ENCODE results near the gene WEE2. TPM values are rescaled to one million over a fixed set of nuclear protein-coding genes. Genes with fewer than 3 reads are reported as not detected.

WEE2 gene
- total and polyA plus RNA-seq, 9 of the 15 experiments (the other 6 are each of a cell fraction or from before 2014, with no cell fraction given): not detected

GRCh38 chr7:141702047-141702567, 6.0 kb upstream of the WEE2 start, which contains the start of gene DENND11:
TSS of gene DENND11 (minus strand) at chr7:141702166. CDS start at chr7:141702153, 13 bp downstream.
- in situ Hi-C loops (cut with MboI): no loop called here
- DNase-seq (ENCODE audit: extremely low read depth in 1 of 4, low spot score in 3 of 4): peak; percentile 61 to 82 (median 75)
- POLR2A ChIA-PET: interaction anchor here (1.4 kb wide), 1 partner anchor 36 kb away, joined by 5 read pairs; the partner anchor contains the start of gene SSBP1
- no peaks in the 10 kb centered on the region for H3K79me2 ChIP-seq (ENCODE audit: control insufficient read depth, insufficient read depth, low read length)
- no peak for FAIRE-seq
- WGBS (ENCODE audit: insufficient coverage, low coverage, missing lambda C conversion rate): 1% methylated on average over 38 of the region's 62 CpGs
- no TSS peak for BruUV-seq (replicated peaks)
- H3K4me3 ChIP-seq: peak within 1 kb of the TSS; percentile 38
- CTCF ChIA-PET (ENCODE audit: low intra/inter-chr PET ratio): no interaction called here
- H4K20me1 ChIP-seq (replicated peaks; ENCODE audit: control insufficient read depth, insufficient read depth, low read length): no peaks in the 10 kb centered on the region; the same call in 1 of the 2 replicates
- H3K27me3 ChIP-seq (ENCODE audit: control insufficient read depth in 2 of 2, insufficient read depth in 2 of 2, low read length in 2 of 2): peaks cover 41 to 67% of the 10 kb centered on the region in 2 experiments
- no peaks in the 10 kb centered on the region for H3K9me1 ChIP-seq (ENCODE audit: control insufficient read depth, insufficient read depth, low read length)
- peaks cover 0 to 10% of the 10 kb centered on the region in 2 experiments; a peak in 2 of 5 replicates for H3K4me1 ChIP-seq (replicated peaks in 1 of 2; ENCODE audit: control insufficient read depth in 2 of 2, insufficient read depth in 2 of 2, low read length in 2 of 2)
- intact Hi-C loops (cut with micrococcal nuclease): no loop called here
- ATAC-seq: peak; percentile 78
- H3K9me3 ChIP-seq (replicated peaks; ENCODE audit: control insufficient read depth, insufficient read depth, low read depth, low read length): no peaks in the 10 kb centered on the region
- H3K9ac ChIP-seq (ENCODE audit: insufficient read depth in 1 of 2, low read depth in 2 of 2, low read length in 2 of 2): peak within 1 kb of the TSS in 1 of 2 experiments; percentile 69; a peak in 2 of 4 replicates
- peak within 1 kb of the TSS; percentile 65 for H2AFZ ChIP-seq (ENCODE audit: low read depth, low read length)
- H3K36me3 ChIP-seq (ENCODE audit: control insufficient read depth, insufficient read depth, low read length): no peaks in the 10 kb centered on the region
- H3K27ac ChIP-seq (ENCODE audit: extremely low read depth, low read depth, low read length): no peak within 1 kb of the TSS
- H3K4me2 ChIP-seq (ENCODE audit: insufficient read depth, low read length): peak within 1 kb of the TSS; percentile 71
- peak; percentile 97 for TF ChIP-seq EZH2 (IDR thresholded peaks at IDR 0.05; ENCODE audit: borderline replicate concordance, low read depth, low read length)
- peak; percentile 38; the same call in 1 of the 2 replicates for TF ChIP-seq CXXC5 (CRISPR knock-in tag; IDR thresholded peaks at IDR 0.05)
- TF ChIP-seq HDAC1 (IDR thresholded peaks at IDR 0.05): no peak
- TF ChIP-seq ZNF395 (CRISPR knock-in tag; IDR thresholded peaks at IDR 0.05): no peak
- TF ChIP-seq ZC3H4 (CRISPR knock-in tag; IDR thresholded peaks at IDR 0.05; ENCODE audit: borderline replicate concordance): no peak
- no peak for TF ChIP-seq NELFE (IDR thresholded peaks at IDR 0.05; ENCODE audit: insufficient read depth, insufficient read length)
- no peak for TF ChIP-seq ZNF318 (IDR thresholded peaks at IDR 0.05; ENCODE audit: borderline replicate concordance in 1 of 2, low read depth in 1 of 2)
- peak in 1 of 2 experiments; percentile 19 for TF ChIP-seq E2F6 (IDR thresholded peaks at IDR 0.05; ENCODE audit: borderline replicate concordance in 1 of 2, extremely low read depth in 1 of 2, insufficient read depth in 1 of 2, insufficient read length in 1 of 2, low read depth in 1 of 2, low read length in 1 of 2, poor library complexity in 1 of 2, severe bottlenecking in 1 of 2)
- peak; percentile 10 for TF ChIP-seq CCNT2 (IDR thresholded peaks at IDR 0.05; ENCODE audit: borderline replicate concordance, extremely low read depth, insufficient read length, low read depth, low read length)

Data from K562 (cell line).